CD4-positive, alpha-beta T cell treated with Interleukin-6 for 4 hours (primary cell): Measurements from ENCODE around the gene MARCOL.

Source experiments
- DNase-seq: peaks from one replicate; pipeline ENCODE4 v3.0.0-alpha.2; 2020; ENCODE audit warnings: mixed read lengths

Gene MARCOL, protein sequence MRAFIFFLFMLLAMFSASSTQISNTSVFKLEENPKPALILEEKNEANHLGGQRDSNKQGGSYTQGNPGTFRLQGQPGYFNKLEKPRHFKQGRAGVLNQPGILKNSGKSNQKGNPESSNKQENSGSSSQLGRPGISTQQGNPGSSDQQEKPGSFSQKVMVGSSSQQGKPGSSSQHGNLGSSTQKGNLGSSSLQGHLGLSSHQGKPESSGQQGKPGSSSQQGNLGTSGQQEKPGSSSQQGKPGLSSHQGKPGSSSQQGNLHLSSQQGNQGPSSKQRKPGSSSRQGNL

DNA sequence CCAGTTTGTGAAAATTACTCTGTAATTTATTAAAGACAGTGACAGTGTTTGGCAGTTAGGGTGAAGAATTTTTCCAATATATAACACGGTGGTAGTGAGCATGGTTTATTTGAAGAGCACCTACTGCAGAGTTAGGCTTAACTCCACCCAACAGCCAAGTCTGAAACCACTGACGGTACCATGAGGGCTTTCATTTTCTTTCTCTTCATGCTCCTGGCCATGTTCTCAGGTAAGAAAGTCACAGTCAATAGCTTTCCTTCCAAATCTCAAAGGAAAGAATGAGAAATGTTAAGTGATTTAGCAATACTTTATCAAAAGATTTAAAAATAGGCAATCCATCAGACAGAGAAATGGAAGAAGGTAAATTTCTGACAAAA lies at the start of gene MARCOL:
TSS of gene MARCOL (plus strand) at position 108 of the 377 bp plus-strand sequence. CDS start at position 181, 73 bp downstream.
- DNase-seq = no peak

DNA sequence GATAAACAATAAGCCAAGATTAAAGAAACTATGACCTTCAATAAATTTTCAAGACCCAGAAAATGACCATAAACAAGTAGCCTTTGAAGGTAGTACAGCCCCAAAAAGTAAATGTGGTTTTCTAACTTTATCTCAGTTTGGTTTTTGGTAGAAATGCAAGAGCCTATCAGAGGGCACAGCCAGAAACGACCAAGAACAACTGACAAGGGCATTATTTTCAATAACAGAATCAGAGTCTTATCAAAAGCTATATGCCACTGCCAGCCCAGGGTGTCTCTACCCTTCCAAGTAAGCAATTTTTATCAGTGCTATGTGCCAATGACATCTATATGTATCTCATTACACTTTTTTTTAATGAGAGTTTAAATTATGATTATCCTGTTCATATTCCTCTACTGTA lies 47.3 kb upstream of the MARCOL start:
- DNase-seq = no peak

DNA sequence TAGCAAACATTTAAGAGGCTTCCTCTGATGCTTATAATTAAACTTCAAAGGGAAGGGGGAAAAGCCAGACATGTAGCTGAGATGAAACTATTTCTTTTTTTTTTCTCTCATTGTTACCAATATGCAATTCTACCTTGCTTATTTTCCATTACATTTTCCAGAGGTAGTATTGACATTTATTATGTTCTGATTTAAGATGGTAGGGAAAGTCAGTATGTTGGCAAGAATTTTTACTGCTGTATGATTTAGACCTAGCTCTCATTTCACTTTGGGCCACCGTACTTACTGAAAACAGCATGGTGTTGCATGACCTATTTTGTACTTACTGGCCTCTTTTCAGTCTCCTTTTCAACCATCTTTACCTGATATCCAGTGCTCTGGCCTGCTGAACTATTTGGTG lies 45.1 kb upstream of the MARCOL start:
- no peak for DNase-seq

DNA sequence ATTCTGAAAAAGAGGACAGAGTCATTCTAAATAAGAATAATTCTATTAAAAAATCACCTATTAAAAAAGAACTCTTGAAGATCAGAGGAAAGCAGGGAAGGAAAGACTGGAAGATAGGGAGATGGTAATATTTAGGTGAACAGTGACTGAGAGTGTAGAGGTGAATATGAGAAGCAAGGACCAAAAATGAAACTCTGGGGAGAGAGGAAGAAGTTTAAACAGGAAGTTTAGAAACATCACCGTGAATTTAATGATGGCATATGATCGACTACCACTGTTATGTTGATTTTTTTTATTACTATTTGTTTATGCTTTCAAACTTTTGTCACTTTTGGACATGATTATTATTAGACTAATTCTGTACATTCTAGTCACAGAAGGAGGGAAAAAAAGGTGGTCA lies 37.2 kb upstream of the MARCOL start:
- DNase-seq = no peak

DNA sequence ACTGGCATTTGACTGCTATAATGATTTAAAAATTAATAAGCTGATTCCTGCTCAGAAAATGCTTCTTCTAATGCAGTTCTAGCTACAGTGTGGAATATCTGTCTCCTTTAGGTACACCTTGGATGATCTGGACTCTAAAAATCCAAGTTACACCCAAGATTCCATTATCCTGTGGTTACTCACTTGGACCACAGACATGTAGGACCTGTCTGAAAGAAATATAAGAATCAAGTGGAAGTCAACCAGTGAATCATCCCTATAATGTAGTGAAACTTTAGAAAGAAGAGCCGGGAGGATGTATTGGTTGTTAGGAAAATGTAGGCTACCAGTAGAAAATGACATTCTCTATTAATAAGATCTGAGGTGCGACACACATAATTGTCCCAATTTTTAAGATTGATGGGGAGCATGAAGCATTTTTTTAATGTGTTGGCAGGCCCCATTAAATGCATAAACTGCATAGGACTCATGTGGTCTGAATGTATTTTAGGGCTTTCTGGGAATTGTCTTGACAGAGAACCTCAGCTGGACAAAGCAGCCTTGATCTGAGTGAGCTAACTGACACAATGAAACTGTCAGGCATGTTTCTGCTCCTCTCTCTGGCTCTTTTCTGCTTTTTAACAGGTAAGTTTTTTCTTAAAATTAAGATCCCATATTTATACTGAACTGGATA lies 35.7 kb upstream of the MARCOL start, which contains the start of gene SPINK6:
TSS of gene SPINK6 (plus strand) at position 512 of the 673 bp plus-strand sequence. CDS start at position 567, 55 bp downstream.
- DNase-seq = no peak

DNA sequence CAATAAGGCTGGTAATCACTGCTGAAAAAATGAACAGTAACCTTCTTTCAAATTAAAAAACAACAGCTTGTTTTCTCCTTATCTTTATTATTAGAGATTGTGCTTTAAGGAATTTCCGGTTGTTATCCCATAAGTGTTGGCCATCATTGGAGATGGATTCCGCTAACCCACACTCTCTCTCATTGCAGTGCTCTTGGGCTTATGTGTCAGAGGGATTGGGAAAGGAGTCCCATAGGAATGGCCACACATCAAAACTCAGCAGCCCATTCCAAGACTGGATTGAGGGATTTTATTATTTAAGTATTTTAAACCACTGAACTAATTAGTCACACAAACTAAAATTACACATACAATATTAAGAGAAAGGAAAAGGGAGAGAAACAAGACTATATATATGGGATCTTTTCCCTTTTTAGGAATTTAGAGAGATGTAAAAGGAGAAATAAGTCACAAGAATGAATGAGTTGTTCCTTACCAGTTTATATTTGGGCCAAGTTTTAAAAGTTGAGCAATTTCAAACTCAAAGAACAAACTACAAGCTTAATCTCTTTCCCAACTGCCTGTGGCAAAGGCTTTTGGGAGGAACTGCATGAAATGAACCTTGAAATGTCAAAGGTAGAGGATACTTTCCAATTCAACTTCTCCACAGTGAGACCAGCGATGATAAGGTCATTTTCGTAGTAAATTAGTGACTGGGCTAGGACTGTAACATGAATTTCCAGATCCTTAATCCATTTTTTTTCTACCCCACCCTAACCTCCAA lies 33.1 kb upstream of the MARCOL start:
- no peak for DNase-seq

DNA sequence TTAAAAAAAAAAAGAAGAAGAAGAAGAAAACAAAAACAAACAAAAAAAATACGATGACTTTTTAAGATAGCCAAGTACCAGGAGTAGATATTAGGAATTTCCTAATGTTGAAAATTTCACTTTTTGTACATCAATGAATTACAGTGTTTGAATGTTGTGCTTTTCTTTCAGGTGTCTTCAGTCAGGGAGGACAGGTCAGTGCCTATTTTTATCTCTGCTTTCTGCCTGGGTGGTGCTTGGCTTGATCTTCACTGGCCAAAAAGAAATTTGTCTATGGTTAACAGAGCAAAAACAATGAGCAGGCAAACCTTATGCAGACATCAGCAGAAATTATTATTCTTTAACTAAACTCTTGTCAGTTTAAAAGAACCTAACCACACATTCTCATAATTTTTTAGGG lies 32.5 kb upstream of the MARCOL start:
- no peak for DNase-seq

DNA sequence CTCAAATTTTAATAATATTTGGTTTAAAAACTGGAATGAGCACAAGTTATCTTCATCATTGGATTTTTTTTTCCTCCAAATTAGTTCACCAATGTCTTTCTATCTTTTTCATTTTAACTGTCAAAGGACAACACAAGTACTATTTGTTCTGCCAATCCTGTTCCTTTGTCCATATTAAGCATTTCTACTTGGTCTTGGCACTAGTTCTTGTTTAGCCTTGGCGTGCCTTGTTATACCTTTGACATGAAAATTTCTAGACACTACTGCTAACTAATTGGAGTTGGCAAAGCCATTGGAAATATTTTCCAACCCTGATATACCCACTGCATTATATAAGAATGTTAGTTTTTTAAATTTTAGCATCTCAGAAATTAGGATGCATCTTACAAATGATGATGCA lies 31.7 kb upstream of the MARCOL start:
- no peak for DNase-seq

DNA sequence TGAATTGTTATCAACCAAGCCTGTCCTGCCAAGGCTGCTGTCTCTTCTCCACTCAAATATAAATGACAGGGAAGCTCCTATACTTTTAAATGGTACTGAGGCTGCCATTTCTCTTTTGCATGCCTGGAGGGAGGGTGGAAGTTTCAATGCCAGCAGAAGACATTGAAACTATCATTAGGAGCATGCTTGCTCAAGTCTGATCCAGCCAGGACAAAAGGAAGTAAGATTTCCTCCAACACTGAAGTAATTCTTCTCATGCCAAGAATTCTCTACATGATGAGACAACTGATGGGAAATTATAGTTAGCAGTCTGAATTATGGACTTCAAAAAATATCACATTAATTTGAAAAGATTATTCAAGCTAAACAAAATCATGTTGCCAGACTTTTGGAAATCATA lies 30.1 kb upstream of the MARCOL start:
- DNase-seq = no peak

DNA sequence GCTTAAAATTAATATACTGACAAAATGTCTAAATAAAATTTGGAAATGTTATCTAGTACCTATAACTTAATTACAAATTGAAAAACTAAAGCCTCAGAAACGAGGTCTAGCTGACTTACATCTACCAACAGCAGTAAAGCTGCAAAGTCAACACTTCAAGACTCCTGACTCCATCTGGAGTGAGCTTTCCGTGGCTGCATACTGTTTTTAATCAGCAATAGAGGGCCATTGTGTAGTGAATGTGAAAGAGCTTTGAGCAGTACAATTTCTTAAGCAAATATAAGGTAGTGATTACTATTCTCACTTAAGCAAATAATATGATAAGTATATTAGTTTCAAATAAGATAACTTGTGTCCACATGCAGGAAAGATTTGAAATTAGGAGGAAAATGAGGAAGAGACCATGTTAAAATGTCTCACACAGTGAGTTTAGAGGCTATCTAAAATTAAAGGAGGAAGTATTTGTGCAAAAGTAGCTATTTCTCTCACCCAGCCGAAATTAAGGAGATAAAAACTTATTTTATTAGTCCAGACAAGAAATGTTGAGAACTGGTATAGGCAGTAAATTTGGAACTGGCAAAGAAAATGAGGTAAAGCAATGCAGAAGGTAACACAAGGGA lies 29.1 kb upstream of the MARCOL start:
- DNase-seq = no peak

DNA sequence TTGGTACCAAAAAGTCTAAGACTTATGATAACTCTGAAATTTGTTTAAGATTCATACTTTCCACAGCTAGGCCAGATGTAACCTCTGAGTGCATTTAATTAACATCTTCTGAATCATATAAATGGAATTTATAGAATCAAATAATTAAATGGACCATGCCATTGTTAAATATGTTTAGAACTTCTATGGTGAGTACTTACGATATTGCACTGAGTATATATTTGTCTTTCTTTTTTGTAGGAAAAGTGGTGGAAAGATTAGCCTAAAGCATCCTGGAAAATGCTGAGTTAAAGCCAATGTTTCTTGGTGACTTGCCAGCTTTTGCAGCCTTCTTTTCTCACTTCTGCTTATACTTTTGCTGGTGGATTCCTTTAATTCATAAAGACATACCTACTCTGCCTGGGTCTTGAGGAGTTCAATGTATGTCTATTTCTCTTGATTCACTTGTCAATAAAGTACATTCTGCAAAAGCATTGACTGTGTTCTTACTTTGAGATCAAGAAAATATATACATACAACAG lies 23.6 kb upstream of the MARCOL start:
- DNase-seq = no peak

DNA sequence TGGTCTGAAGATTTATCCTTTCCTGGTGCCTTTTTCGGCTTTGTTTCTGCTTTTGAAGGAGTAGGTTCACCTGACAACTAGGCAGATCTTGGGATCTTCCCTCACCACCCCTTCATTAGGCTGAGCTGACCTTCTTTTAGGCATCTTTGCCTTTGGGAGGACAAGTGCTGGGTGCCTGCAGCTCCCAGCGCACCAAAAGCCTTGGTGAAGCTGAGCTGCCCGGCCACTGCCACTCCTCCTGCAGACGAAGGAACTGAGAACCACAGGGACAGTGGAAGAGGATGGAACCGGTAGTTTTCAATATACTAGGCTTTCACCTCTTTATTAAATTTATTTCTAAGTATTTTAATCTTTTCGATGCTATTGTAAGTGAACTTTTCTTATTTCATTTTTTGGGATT lies 16.8 kb upstream of the MARCOL start:
- DNase-seq = no peak

DNA sequence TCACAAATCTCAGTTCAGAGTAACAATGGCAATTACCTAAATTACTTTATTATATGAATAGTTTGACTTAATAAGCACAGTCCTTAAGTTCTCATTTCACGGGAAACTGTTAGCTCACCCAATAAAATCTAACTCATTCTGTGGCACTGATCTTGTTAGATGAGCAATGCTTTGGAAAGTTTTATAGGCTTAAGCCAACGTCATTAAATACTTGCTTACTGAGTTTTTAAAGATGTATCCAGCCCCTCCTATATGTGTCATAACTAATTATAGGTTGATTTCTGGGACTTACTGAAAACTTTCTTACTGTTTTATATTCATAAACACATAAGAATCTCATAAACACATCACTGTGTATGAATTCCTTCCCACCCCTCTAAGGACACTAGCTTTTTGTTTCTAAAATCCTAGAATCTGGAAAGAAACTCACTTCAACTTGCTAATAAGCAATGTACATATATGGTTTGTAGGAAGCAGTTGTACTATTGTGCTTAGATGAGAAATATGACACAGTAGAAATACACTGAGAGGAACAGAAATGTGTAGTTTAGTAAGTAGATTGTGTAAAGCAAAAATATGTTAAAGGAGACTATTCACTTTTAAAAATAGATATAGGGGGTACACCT lies 14.1 kb upstream of the MARCOL start:
- DNase-seq = no peak

DNA sequence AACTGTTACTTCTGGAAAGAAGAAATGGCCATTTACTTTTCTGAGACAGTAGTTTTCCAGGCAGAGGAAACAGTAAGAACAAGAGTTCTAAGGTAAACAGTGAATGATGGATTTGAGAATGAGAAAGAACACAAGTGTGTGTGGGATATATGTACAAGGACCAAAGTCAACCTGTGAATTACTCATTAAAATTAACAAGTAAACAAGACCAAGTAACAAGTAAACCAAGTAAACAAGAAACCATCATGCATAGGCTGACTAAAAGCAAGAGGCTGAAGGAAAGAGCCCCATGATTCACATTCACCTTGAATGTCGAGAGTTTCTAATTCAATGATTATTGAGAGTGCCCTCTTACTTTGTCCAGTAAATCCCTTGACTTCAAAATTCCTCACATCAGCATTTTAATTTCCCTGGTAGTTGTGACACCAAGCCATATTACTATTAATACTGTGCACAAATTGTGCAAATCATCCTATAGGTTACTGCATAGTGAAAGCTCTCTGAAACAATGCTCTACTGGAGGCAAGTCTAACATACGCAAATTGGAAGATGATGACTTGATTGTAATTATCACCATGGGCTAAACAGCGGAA lies 9.8 kb upstream of the MARCOL start:
- DNase-seq = no peak

DNA sequence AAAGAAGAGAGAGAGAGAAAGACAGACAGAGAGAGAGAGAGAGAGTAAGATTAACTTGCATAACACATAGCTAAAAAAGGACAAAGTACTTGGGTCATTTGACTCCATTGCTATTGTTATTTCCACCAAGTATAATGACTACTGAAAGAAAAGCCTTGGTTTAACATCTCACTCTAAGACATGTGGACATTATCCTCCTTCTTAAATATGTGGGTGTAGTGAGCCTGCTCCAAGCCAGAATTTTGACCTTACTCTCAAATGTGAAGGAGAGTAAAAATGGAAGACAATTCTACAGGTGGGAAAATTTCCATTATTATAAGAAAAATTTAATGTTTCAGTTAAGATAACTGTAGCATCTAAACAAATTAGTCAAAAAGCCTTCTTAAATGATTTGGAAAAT lies 8.5 kb upstream of the MARCOL start:
- no peak for DNase-seq

DNA sequence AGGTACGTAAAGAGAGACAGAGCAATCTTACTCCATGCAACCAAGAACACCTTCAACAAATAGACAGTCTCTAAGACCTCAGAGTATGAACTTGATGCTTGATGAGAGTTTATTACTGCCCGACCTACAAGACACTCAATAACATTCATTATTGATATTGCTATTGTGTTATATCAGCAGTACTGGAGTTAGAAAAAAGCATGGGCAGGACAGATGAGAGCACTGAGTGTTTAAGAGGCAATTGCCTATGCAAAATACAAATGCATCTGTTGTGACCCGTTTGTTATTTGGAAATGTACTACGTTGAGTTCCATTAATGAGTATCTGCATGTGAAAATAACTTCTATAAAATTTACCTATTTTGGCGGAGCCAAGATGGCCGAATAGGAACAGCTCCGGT lies 8.1 kb upstream of the MARCOL start:
- DNase-seq = no peak

DNA sequence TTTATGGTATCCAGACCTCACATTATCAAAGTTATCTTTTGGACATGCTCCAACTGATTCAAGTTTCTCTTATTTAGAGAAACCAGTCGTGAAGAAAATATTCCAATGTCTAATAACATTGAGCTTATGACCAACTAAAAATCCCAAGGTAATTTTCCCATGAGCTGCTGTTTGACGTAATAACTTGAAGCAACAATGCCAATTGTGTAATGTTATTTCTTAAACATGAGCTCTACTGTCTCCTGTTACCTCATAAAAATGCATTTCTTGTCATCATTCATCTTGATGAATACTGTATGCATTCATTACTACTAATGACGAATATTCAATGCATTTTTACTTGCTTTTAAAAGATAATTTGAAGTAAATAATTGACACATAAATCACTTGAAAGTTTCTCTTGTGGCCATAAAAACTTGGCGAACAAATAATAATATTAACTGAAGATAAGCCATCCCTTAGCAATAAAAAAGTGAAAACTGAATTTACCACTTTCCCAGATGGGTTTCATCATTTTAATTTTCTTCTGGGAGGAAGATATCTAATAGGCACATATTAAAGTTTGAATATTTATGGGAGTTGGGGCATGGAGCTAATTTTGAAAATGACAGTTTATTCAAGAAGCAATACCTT lies 424 bp upstream of the MARCOL start:
- DNase-seq = no peak

DNA sequence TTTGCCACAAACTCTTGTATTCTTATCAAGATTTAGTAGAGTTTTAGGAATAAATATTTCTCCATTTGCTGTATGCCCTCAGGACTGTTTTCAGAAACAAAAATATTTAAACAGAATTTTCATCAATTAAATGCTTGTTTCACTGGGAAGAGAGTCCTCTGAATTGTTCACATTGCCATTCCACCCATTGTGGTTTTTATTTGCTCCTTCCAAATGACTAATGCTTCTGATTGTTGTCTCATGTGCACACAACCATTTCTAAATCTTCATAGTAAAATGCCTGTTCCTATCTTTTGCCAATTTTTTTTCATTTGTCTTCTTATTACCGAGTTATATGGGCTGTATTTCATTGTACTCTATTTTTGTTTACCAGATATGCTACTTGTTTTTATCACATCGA lies 10.6 kb downstream of the MARCOL start:
- no peak for DNase-seq

DNA sequence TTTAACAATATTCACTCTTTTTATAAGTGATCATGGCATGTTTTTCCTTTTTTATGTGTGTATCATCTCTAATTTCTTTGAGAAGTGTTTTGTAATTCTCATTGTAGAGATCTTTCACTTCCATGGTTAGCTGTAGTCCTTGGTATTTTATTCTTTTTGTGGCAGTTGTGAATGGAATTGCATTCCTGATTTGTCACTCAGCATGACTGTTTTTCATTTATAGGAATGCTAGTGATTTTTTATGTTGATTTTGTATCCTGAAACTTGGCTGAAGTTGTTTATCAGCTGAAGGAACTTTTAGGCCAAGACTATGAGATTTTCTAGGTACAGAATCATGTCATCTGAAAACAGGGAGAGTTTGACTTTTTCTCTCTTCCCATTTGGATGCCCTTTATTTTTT lies 17.1 kb downstream of the MARCOL start:
- no peak for DNase-seq

DNA sequence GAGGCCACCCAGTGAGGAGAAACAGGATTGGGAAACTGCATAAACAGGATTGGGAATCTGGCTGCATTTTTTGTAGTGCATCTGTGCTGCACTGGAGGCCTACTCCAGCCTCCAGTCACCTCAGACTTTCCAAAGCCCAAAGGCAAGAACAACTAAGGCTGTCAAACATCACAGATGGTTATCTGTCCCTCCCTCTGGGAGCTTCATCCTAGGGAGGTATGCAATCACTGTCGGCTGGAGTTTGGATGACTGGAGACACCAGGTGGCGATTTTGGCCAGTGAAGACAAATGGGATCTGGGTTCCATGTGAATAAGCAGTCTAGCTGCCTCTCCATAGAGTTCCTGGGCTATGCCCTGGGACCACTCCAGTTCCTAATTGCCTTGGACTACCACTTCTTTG lies 21.0 kb downstream of the MARCOL start:
- DNase-seq = no peak

DNA sequence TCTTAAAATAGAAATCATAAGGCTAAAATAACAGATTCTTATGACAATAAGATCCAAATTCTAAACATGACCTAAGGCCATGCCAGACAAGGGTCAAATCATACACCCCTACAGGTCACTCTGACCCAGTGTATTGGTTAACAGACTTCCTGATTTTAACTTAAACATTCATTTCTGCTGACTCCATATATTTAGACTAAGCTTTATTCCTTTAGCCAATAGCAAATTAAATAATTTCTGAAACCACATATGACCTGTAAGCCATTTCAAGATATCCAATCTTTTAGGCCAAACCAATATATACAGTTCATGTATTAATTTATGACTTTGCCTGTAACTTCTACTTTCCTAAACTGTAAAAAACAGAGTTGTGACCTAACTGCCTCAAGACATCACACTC lies 22.9 kb downstream of the MARCOL start:
- DNase-seq = no peak

DNA sequence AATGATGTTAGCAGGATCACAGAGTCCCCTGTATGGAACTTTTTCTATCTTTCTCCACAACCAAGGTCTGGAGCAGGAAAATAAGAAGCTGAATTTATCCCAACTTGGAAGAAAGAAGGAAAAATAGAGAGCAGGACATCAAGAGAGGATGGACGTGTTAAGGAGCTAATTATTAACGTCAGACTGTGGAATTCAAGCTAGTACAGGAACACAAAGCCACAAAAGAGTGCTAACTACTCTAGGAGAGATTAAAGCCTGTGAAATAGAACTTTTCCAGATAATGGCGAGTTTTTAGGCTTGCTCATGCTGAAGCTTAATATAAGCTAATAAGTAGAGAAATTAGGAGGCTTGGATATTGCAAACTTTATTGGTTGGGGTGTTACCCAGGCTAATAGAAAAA lies 29.6 kb downstream of the MARCOL start:
- no peak for DNase-seq
